Transverse colon (tissue), 3 donors: ENCODE measurements around the gene EHMT2.

Source experiments
- POLR2A ChIP-seq: fragments of 450-650 bp; IDR thresholded peaks from one replicate; pipeline ENCODE4 v1.6.1; 2016; ENCODE audit warnings: antibody characterized with exemption, mild to moderate bottlenecking, moderate library complexity
- POLR2AphosphoS5 ChIP-seq, 3 donors: sonication (generic); formaldehyde crosslinking; IDR thresholded peaks; one replicate each; pipeline ENCODE4 v1.6.1; 2016; ENCODE audit warnings: antibody characterized with exemption in 3 of 3

DNA sequence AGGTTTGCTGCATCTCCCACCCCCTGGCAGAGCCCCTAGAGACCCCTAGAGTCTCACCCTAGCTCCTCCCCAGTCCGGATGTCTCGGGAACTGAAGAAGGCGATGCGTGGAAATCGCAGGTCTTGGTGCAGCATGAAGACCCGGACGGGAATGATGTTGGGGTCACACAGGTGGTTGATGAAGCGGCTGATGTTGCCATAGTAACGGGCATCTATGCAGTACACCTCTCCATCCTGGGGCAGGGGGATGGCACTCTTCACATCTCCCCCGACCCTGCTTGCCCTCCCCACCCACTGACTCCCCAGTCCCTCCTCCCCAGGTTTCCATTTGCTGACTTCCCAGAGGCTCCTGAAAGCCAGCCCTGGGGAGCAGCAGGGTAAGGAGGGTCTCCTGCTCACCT lies 16.9 kb downstream of the EHMT2 start:
- TF ChIP-seq POLR2A (no peak), POLR2AphosphoS5 (IDR thresholded peaks at IDR 0.05) (no peak)
